Measurements from ENCODE around the gene EML6. TPM values are rescaled to one million over a fixed set of nuclear protein-coding genes. Genes with fewer than 3 reads are reported as not detected.

Gene EML6
- total RNA-seq, 6 donors from 2014 or later: 1.5 to 7.3 (median 4.0) TPM

- Histone ChIP-seq H3K27me3 (no peaks in the 10 kb centered on the region), H3K36me3 (no peaks in the 10 kb centered on the region), H3K27ac (no peak overlapping the region), H3K9me3 (no peaks in the 10 kb centered on the region), H3K4me3 (no peak overlapping the region), H3K4me1 (no peaks in the 10 kb centered on the region)
- WGBS, 2 donors: 67 to 79% methylated on average over 4 of the region's 4 CpGs
- ATAC-seq (ENCODE audit: low FRiP score in 2 of 2) (no peak), DNase-seq (no peak)
- TF ChIP-seq POLR2AphosphoS5 (IDR thresholded peaks at IDR 0.05) (no peak), EP300 (IDR thresholded peaks at IDR 0.05) (no peak), POLR2A (IDR thresholded peaks at IDR 0.05) (no peak)
- TF ChIP-seq, protein P1, sequence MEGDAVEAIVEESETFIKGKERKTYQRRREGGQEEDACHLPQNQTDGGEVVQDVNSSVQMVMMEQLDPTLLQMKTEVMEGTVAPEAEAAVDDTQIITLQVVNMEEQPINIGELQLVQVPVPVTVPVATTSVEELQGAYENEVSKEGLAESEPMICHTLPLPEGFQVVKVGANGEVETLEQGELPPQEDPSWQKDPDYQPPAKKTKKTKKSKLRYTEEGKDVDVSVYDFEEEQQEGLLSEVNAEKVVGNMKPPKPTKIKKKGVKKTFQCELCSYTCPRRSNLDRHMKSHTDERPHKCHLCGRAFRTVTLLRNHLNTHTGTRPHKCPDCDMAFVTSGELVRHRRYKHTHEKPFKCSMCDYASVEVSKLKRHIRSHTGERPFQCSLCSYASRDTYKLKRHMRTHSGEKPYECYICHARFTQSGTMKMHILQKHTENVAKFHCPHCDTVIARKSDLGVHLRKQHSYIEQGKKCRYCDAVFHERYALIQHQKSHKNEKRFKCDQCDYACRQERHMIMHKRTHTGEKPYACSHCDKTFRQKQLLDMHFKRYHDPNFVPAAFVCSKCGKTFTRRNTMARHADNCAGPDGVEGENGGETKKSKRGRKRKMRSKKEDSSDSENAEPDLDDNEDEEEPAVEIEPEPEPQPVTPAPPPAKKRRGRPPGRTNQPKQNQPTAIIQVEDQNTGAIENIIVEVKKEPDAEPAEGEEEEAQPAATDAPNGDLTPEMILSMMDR (IDR thresholded peaks at IDR 0.05): no peak
Observed at GRCh38 chr2:54878182-54878581, 154.7 kb downstream of the EML6 start.

DNA sequence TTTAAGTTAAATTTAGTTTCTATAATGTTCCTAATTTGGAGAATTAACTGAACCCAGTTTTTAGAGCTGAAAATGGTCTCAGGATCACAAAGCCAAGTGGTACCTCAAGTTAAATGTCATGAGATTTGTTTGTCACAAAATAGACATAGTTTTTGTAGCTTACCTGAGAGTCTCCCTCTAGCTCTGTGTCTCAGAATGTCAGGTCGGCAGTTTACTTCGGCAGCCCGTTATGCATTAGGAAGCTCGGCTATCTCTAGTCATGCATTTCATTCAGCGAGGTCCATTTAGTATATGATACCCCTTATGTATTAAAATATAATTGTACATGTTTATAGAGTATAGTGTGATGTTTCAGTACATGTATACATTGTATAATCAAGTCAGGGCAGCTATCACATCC, 155.6 kb downstream of the EML6 start:
- H3K9me3 ChIP-seq: no peaks in the 10 kb centered on the region
- no peaks in the 10 kb centered on the region for H3K27me3 ChIP-seq
- ATAC-seq (ENCODE audit: low FRiP score in 2 of 2): no peak
- TF ChIP-seq EP300 (IDR thresholded peaks at IDR 0.05) (no peak), POLR2A (IDR thresholded peaks at IDR 0.05) (no peak), POLR2AphosphoS5 (IDR thresholded peaks at IDR 0.05) (no peak)
- TF ChIP-seq, protein P1 (IDR thresholded peaks at IDR 0.05): no peak
- no peak overlapping the region for H3K27ac ChIP-seq
- no peaks in the 10 kb centered on the region for H3K36me3 ChIP-seq
- H3K4me1 ChIP-seq: no peaks in the 10 kb centered on the region
- WGBS, 2 donors: 89 to 93% methylated on average over 5 of the region's 5 CpGs
- DNase-seq: no peak
- no peak overlapping the region for H3K4me3 ChIP-seq

GRCh38 chr2:54879598-54880332, 156.3 kb downstream of the EML6 start:
- DNase-seq: no peak
- Histone ChIP-seq H3K36me3 (no peaks in the 10 kb centered on the region), H3K4me1 (no peaks in the 10 kb centered on the region), H3K9me3 (no peaks in the 10 kb centered on the region), H3K4me3 (no peak overlapping the region), H3K27me3 (no peaks in the 10 kb centered on the region), H3K27ac (no peak overlapping the region)
- ATAC-seq (ENCODE audit: low FRiP score in 2 of 2): no peak
- TF ChIP-seq, protein P1 (IDR thresholded peaks at IDR 0.05): no peak
- TF ChIP-seq POLR2A (IDR thresholded peaks at IDR 0.05): no peak
- TF ChIP-seq POLR2AphosphoS5 (IDR thresholded peaks at IDR 0.05): no peak
- TF ChIP-seq EP300 (IDR thresholded peaks at IDR 0.05): no peak
- WGBS, 2 donors: 70 to 75% methylated on average over 14 of the region's 14 CpGs

GRCh38 chr2:54880428-54880827, 157.0 kb downstream of the EML6 start:
- H3K4me3 ChIP-seq: no peak overlapping the region
- 54 to 64% methylated on average over 1 of the region's 1 CpG for WGBS, 2 donors
- ATAC-seq (ENCODE audit: low FRiP score in 2 of 2): no peak

More at GRCh38 chr2:54880428-54880827, 157.0 kb downstream of the EML6 start:
- no peak overlapping the region for H3K27ac ChIP-seq
- no peaks in the 10 kb centered on the region for H3K36me3 ChIP-seq
- H3K27me3 ChIP-seq: no peaks in the 10 kb centered on the region
- TF ChIP-seq EP300 (IDR thresholded peaks at IDR 0.05) (no peak), POLR2A (IDR thresholded peaks at IDR 0.05) (no peak), POLR2AphosphoS5 (IDR thresholded peaks at IDR 0.05) (no peak)
- TF ChIP-seq, protein P1 (IDR thresholded peaks at IDR 0.05): no peak
- DNase-seq: no peak
- no peaks in the 10 kb centered on the region for H3K4me1 ChIP-seq
- no peaks in the 10 kb centered on the region for H3K9me3 ChIP-seq

Measured in upper lobe of left lung (tissue), 6 donors.